Gastroesophageal sphincter (tissue), 4 donors: Measurements from ENCODE around the gene CAPN2. TPM values are rescaled to one million over a fixed set of nuclear protein-coding genes. Genes with fewer than 3 reads are reported as not detected.

ENCODE experiments used
- ATAC-seq: fragments of 150-250 bp; one replicate; pipeline ENCODE4 v1.9.1; 2016; ENCODE audit warnings: mild to moderate bottlenecking, moderate library complexity
- H3K27ac ChIP-seq, 4 donors: fragments of 200-600 bp; sonication (generic) in 3 of 4; 1 replicate in 3 of 4; 2 replicates in 1 of 4; pipeline ENCODE4 v1.5.1; 2016 to 2019
- H3K27me3 ChIP-seq: fragments of 200-600 bp; sonication (generic); one replicate; pipeline ENCODE4 v1.5.1; 2019
- H3K36me3 ChIP-seq, 2 donors: fragments of 200-600 bp; sonication (generic); one replicate each; pipeline ENCODE4 v1.5.1; 2019; ENCODE audit warnings: control low read depth in 1 of 2
- H3K4me1 ChIP-seq, 3 donors: fragments of 200-600 bp; sonication (generic); 1 replicate in 2 of 3; 2 replicates in 1 of 3; pipeline ENCODE4 v1.5.1; 2016 to 2019; ENCODE audit warnings: control low read depth in 2 of 3
- H3K4me3 ChIP-seq, 2 donors: fragments of 200-600 bp; sonication (generic); one replicate each; pipeline ENCODE4 v1.5.1; 2019; ENCODE audit warnings: mild to moderate bottlenecking in 1 of 2, moderate library complexity in 1 of 2
- H3K9me3 ChIP-seq, 3 donors: fragments of 200-600 bp; sonication (generic); one replicate each; pipeline ENCODE4 v1.5.1; 2017 to 2019; ENCODE audit warnings: control low read depth in 2 of 3
- CTCF ChIP-seq, 4 experiments: fragments of 200-600 bp in 2 of 4; fragments of 450-650 bp in 2 of 4; sonication (generic) in 1 of 4; IDR thresholded peaks; one replicate each; pipeline ENCODE4 v1.5.1; 2017 to 2019; ENCODE audit warnings: antibody characterized with exemption in 4 of 4, mild to moderate bottlenecking in 2 of 4, moderate library complexity in 2 of 4
- EP300 ChIP-seq: sonication (generic); formaldehyde crosslinking; IDR thresholded peaks from one replicate; pipeline ENCODE4 v1.6.1; 2017; ENCODE audit warnings: antibody characterized with exemption, mild to moderate bottlenecking
- POLR2A ChIP-seq, 2 donors: fragments of 450-650 bp; IDR thresholded peaks; one replicate each; pipeline ENCODE4 v1.6.1; 2017; ENCODE audit warnings: antibody characterized with exemption in 2 of 2, mild to moderate bottlenecking in 2 of 2, moderate library complexity in 1 of 2
- POLR2AphosphoS5 ChIP-seq: sonication (generic); formaldehyde crosslinking; IDR thresholded peaks from one replicate; pipeline ENCODE4 v1.6.1; 2017; ENCODE audit warnings: antibody characterized with exemption
- WGBS, 2 donors: methylation state at CpG; one replicate each; pipeline ENCODE4 v1.1.5; 2018; ENCODE audit warnings: low coverage in 1 of 2; 5-methylcytosine and 5-hydroxymethylcytosine counted together
- small RNA-seq, 4 donors: library from RNA; depleted of rRNA; stranded (forward); fragments of <200 nt; gene quantifications; one replicate each; pipeline ENCODE3, GENCODE V24; 2016
- total RNA-seq, 4 donors: library from RNA; depleted of rRNA; stranded (reverse); fragments of >200 nt; gene quantifications; one replicate each; pipeline ENCODE4 v1.1.0, GENCODE V29; 2016

Gene CAPN2
- total RNA-seq, 4 donors from 2014 or later: 140 to 174 (median 149) TPM

GRCh38 chr1:223820515-223820858 lies 108.1 kb downstream of the CAPN2 start:
- Histone ChIP-seq H3K4me3 (no peak overlapping the region), H3K27ac (peak overlapping the region in 1 of 4 donors; percentile 33), H3K9me3 (no peaks in the 10 kb centered on the region), H3K36me3 (peaks cover 0 to 30% of the 10 kb centered on the region in 2 donors), H3K4me1 (peaks cover 0 to 47% (median 0%) of the 10 kb centered on the region in 3 donors), H3K27me3 (no peaks in the 10 kb centered on the region)
- TF ChIP-seq CTCF (IDR thresholded peaks at IDR 0.05) (no peak), EP300 (no peak), POLR2AphosphoS5 (no peak), POLR2A (IDR thresholded peaks at IDR 0.05) (no peak)
- no peak for ATAC-seq
- 71 to 92% methylated on average over 1 to 2 of the region's 2 CpGs for WGBS, 2 donors

GRCh38 chr1:223820971-223821370 lies 108.6 kb downstream of the CAPN2 start:
- no peak for ATAC-seq
- H3K27me3 ChIP-seq: no peaks in the 10 kb centered on the region
- TF ChIP-seq POLR2AphosphoS5 (no peak), EP300 (no peak), POLR2A (IDR thresholded peaks at IDR 0.05) (no peak), CTCF (IDR thresholded peaks at IDR 0.05) (no peak)
- H3K4me1 ChIP-seq: peaks cover 0 to 47% (median 1%) of the 10 kb centered on the region in 3 donors
- H3K27ac ChIP-seq: no peak overlapping the region
- 81 to 86% methylated on average over 9 to 11 of the region's 11 CpGs for WGBS, 2 donors
- no peaks in the 10 kb centered on the region for H3K9me3 ChIP-seq
- H3K36me3 ChIP-seq: peaks cover 0 to 30% of the 10 kb centered on the region in 2 donors
- H3K4me3 ChIP-seq: no peak overlapping the region

GRCh38 chr1:223824287-223824686 lies 111.9 kb downstream of the CAPN2 start:
- WGBS, 2 donors: 86 to 92% methylated on average over 2 to 9 of the region's 9 CpGs
- H3K36me3 ChIP-seq: peaks cover 0 to 14% of the 10 kb centered on the region in 2 donors
- ATAC-seq: no peak
- TF ChIP-seq POLR2AphosphoS5 (no peak), EP300 (no peak), CTCF (IDR thresholded peaks at IDR 0.05) (no peak), POLR2A (IDR thresholded peaks at IDR 0.05) (no peak)
- no peaks in the 10 kb centered on the region for H3K9me3 ChIP-seq
- no peak overlapping the region for H3K4me3 ChIP-seq
- H3K27me3 ChIP-seq: no peaks in the 10 kb centered on the region
- no peak overlapping the region for H3K27ac ChIP-seq
- H3K4me1 ChIP-seq: peaks cover 0 to 57% (median 6%) of the 10 kb centered on the region in 3 donors

GRCh38 chr1:223824712-223825111 lies 112.4 kb downstream of the CAPN2 start:
- H3K4me1 ChIP-seq: peaks cover 0 to 53% (median 6%) of the 10 kb centered on the region in 3 donors
- no peak overlapping the region for H3K27ac ChIP-seq
- H3K4me3 ChIP-seq: no peak overlapping the region
- H3K27me3 ChIP-seq: no peaks in the 10 kb centered on the region
- 84 to 89% methylated on average over 4 of the region's 4 CpGs for WGBS, 2 donors
- no peak for ATAC-seq
- TF ChIP-seq CTCF (IDR thresholded peaks at IDR 0.05) (no peak), EP300 (no peak), POLR2A (IDR thresholded peaks at IDR 0.05) (no peak), POLR2AphosphoS5 (no peak)
- H3K9me3 ChIP-seq: no peaks in the 10 kb centered on the region
- peaks cover 0 to 12% of the 10 kb centered on the region in 2 donors for H3K36me3 ChIP-seq

Small RNA genes lying within 50 kb of the gene (small RNA-seq; reads per million reads assigned to genes)
- gene RNU6-1248P: 0 reads per million in 4 donors

Other genes with a start within 250 kb of the CAPN2 start
- gene CAPN8, start 46.8 kb upstream of the CAPN2 start, total RNA-seq: under 1 TPM in 1 of 4 donors, not detected in 3; 0.45 TPM
- gene TP53BP2, start 133.4 kb downstream of the CAPN2 start, total RNA-seq: 10 to 100 TPM; 30.0 to 85.3 (median 52.3) TPM